Measurements from ENCODE around the gene AXIN1.
A peak's percentile ranks its signal among the peaks of the same experiment; 100 is the strongest.
"Not testable (repeated sequence)": the region's sequence is repeated elsewhere in the genome, so short reads cannot be mapped to it uniquely, and the experiment has no call there.

Gene AXIN1

GRCh38 chr16:351804-352520 is 561 bp downstream of the AXIN1 start:
- DNase-seq = no peak

DNA sequence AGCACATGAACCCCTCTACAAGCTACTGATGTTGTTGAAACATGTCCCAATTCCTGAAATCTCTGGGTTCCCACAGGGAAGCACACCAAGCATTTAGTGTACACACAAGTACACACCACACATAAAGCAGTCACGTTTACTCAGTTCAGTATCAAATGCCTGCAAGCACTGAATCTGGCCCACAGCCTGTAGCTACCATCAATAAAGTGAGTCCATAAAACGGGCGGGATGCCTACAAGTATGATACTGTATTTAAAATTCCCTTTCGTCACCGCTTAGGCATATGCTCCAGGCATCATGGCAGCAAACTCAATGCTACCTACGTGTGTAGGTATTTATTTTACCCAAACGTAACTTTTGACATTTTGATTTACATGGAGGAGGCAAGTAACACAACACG is 2.3 kb downstream of the AXIN1 start:
- DNase-seq = no peak

DNA sequence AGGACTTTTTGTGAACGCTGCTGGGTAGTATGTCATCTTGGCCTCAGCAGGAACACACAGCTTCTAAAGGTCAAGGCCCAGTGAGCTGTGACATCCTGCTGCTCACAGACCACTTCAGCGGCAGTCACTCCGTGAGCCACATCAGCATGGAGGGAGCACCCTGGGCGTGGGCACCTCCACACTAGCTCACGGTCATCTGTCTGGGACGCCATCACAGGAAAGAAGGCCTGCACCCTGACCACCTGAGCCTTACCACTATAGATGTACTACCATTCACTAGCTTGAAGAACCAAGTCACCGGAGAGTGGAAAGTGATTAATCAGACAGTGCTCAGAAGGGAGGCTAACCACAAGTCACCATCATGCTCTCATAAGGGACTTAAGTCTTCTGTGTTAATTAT is 3.3 kb downstream of the AXIN1 start:
- no peak for DNase-seq

GRCh38 chr16:348495-348894 is 4.0 kb downstream of the AXIN1 start:
- not testable (repeated sequence) for DNase-seq

DNA sequence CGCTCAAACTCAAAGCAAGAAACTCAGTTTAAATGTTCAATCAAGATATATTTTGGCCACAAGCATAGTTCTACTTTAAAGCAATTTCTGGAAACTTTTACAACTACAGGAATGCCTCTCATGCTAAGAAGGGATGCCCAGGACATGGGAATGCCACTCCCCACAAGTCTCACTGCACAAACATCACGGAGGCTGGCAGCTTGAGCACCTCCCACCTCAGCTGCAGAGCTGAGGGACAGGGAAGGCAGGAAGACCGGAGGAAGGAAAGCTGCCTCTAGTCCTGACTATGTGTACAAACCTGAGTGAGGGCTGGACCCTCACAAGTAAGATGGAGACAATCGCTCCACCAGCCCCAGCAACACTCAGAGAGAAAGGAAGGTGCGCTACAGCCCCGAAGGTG is 5.3 kb downstream of the AXIN1 start:
- DNase-seq = no peak

- no peak for DNase-seq
These were observed 5.9 kb downstream of the AXIN1 start for GRCh38 chr16:346587-346986.

- DNase-seq = no peak
These were observed 6.8 kb downstream of the AXIN1 start for GRCh38 chr16:345772-346171.

- DNase-seq = no peak
These were observed 9.9 kb downstream of the AXIN1 start for GRCh38 chr16:342455-343213.

DNA sequence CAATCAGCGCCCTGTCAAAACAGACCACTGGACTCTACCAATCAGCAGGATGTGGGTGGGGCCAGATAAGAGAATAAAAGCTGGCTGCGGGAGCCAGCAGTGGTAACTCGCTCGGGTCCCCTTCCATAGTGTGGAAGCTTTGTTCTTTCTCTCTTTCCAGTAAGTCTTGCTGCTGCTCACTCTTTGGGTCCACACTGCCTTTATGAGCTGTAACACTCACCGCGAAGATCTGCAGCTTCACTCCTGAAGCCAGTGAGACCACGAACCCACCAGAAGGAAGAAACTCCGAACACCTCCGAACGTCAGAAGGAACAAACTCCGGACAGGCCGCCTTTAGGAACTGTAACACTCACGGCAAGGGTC is 10.6 kb downstream of the AXIN1 start:
- DNase-seq = not testable (repeated sequence)

GRCh38 chr16:341095-341973 is 11.2 kb downstream of the AXIN1 start:
- not testable (repeated sequence) for DNase-seq

DNA sequence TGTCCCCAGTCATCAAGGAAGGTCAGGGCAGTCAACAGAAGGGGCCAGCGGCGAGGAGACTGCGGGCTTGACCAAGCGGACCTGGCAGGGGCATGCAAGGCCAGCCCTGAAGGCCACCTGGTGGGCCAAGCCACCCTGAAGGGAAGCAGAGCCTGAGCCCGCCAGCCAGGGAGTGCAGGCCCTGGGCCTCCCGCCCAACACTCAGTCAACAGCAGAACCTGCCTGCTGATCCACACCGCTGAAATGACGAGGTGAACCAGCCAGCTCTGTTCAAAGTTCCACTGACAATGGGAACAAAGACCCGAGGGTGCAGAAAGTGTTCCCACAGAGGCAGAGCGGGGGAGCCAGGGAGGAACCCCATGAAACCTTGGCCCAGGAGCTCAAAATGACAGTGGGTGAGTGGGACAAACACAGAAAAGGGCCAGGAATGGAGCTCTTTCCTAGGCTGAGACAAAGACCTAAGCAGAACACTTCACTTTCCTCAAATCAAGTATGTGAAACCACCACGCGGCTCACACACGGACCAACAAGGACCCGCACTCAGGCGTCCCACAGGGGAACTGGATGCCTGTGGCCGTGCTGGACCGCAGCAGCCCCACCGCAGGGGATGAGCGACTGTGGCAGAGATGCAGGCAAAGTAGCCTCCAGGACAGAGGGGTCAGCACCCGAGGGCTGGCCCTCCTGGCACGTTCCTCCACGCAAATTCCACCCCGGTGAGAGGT is 12.0 kb downstream of the AXIN1 start:
- no peak for DNase-seq

DNA sequence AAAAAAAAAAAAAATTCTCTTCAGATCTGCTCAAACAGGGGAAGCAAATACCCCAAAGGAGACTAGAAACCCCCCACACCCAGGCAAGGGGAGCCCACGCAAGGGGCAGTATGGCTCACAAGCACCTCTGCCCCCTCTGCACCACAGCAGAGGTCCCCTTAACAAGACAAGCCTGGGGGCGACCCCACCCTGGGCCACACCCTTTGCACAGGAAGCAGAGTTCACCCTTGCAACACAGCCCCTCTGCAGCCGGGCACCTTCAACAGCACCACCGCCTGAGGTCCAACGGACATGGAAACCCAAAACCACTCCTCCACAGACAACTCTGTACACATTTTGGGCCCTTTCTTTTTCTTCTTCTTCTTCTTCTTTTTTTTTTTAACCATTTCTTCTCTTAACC is 12.8 kb downstream of the AXIN1 start:
- DNase-seq = no peak

DNA sequence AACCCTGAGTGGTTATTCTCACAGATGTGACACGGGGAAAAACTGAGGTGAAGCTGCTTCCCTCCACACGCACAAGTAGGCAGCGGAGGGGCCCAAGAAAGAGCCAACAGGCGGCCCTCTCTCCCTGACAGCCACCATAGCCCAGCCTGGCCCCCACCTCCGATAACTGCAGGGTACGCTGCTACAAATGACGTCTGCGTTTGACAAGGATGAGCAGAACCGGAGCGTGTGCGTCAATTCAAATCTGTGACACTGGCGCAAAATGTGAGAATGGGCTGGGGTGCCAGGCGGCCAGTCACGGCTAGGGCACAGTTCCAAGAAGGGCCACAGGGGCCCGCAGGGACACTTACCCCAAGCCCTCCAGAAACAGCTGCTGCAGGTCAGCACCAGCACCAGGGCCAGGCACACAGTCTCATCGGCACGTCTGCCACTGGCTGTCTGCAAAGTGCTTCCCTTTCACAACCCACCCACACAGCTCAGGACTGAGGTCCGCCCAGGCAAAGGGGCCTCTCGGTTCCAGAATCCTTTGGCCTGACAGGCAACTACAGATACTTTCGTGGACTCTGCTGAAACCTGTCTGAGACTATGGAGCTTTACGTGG is 14.4 kb downstream of the AXIN1 start:
- peak; percentile 54 to 69 (median 68) for DNase-seq

- DNase-seq = no peak
These were observed 15.1 kb downstream of the AXIN1 start for GRCh38 chr16:337437-337836.

DNA sequence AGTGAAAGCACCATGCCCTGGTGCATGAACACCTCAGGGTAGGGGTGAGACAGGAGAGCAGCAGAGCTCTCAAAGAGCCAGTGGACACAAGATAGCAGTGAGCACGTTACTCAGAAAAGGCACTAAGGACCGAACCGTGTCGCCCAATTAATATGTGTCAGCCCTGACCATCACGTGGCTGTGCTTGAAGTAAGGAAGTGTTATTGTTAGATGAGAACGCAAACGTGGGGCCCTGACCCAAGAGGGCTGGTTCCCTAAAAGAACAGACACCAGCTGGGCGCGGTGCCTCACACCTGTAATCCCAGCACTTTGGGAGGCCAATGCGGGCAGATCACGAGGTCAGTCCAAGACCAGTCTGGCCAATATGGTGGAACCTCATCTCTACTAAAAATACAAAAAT is 16.3 kb downstream of the AXIN1 start:
- DNase-seq = peak; percentile 52 to 57 (median 53)

DNA sequence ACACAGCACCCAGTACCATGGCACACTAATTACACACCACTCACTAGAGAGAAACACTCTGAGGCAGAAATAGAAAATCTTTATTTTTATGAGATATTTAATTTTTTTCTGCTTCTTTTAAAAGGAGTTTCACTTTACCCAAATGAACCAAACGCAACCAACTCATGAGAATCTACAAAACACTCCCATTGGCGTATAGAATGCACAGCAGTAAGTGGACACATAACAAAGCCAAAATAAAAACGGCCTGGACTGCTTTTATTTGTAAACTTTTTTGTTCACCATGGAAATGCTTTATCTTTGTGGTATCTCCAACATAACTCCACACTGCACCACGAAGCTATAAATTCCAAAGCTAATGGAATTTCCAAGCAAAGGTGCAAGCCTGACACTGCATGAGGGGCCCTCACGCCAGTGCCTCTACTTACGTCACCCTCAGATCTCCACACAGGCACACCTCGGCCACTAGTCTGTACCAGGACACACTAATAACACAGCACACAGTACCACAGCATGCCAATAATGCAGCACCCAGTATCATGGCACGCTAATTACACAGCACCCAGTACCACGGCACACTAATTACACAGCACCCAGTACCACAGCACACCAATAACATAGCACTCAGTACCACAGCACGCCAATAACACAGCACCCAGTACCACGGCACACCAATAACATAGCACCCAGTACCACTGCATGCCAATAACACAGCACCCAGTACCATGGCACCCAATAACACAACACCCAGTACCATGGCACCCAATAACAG is 17.5 kb downstream of the AXIN1 start:
- DNase-seq = not testable (repeated sequence)

- not testable (repeated sequence) for DNase-seq
These were observed 18.2 kb downstream of the AXIN1 start for GRCh38 chr16:334164-334832.

- no peak for DNase-seq
These were observed 19.0 kb downstream of the AXIN1 start for GRCh38 chr16:333406-334094.

DNA sequence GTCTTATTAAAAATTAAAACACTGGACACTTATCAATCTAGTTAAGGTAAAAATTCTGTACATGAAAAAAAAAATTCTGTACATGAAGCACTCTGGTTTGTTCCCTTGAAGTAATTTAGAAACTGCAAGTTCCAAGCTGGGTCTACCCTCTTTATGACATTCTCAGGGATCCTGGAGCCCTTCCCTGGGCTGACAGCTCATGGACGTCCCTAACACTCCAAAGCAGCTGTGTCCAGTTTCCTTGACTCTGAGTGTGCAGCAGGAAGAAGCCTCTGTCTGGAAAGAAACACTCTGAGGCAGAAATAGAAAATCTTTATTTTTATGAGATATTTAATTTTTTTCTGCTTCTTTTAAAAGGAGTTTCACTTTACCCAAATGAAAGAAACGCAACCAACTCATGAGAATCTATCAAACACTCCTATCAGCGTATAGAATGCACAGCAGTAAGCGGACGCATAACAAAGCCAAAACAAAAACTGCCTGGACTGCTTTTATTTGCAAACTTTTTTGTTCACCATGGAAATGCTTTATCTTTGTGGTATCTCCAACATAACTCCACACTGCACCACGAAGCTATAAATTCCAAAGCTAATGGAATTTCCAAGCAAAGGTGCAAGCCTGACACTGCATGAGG is 21.2 kb downstream of the AXIN1 start:
- DNase-seq = not testable (repeated sequence)

GRCh38 chr16:330741-331140 is 21.8 kb downstream of the AXIN1 start:
- DNase-seq = no peak

Data from suppressor macrophage treated with lipopolysaccharide for 1 hour (primary cell).